ENCODE measurements around the gene AOX1.
"Not testable (repeated sequence)": the region's sequence is repeated elsewhere in the genome, so short reads cannot be mapped to it uniquely, and the experiment has no call there.

AOX1 gene

GRCh38 chr2:200627110-200627770 lies 41.4 kb downstream of the AOX1 start:
- DNase-seq, result no peak

DNA sequence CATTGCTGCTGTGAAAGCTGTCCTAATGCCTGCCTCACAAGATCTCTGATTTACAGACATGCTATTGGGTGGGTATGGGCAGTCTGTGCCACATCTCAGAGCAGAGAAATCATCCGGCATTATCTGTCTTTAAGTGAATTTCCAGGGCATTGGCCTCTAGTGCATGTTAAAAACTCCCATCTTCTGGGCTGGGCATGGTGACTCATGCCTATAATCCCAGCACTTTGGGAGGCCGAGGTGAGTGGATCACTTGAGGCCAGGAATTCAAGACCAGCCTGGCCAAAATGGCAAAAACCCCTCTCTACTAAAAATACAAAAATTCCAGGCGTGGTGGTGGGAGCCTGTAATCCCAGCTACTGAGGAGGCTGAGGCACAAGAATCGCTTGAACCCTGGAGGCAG lies 42.6 kb downstream of the AOX1 start:
- DNase-seq, result not testable (repeated sequence)

GRCh38 chr2:200631287-200631686 lies 45.5 kb downstream of the AOX1 start:
- DNase-seq, result no peak

DNA sequence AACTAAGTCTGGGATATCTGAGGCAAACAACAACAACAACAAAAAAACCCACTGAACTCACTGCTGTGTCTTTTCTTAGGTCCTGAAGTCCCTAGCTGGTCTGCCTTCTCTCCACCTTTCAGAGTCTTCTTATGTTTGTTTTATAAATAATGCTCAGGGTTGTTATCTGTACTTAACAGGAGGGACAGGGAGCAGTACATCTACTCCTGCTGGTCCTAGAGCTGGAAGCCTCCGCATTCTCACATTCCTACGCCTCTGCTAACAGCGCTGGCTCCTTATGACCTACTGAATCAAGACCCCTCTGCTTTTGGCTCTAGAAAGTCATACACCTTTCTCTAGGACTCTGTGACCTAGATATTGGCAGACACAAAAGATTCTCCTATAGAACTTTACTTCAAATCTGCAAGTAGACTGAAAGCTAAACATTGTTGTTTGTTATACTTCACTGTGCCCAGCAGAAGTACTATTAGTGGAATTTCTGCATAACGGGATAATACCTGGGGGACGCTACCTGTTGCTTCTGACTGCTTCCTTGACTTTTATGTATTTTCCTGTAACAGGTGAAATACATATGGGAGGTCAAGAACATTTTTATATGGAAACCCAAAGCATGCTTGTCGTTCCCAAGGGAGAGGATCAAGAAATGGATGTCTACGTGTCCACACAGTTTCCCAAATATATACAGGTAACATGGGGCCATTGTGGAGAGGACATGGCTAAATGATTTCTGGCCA lies 48.6 kb downstream of the AOX1 start:
- DNase-seq, result no peak

DNA sequence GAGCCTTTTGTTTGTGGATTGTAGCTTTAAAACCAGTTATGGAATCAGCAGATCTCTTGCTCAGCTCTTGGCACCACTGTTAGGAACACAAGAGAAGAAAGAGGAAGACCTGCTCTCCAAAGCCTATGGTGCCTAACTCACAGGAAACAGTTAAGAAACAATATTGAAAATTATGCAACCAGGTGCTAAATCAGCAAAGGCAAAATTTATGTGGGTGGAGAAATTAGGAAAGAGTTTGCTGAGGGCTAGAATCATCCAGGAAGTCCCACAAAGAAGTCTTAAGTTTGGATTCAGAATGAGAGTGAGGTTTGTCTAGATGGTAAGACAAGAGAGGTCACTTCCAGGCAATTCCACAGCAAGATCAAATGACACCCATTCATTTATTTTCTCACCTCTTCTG lies 49.4 kb downstream of the AOX1 start:
- DNase-seq, result no peak

DNA sequence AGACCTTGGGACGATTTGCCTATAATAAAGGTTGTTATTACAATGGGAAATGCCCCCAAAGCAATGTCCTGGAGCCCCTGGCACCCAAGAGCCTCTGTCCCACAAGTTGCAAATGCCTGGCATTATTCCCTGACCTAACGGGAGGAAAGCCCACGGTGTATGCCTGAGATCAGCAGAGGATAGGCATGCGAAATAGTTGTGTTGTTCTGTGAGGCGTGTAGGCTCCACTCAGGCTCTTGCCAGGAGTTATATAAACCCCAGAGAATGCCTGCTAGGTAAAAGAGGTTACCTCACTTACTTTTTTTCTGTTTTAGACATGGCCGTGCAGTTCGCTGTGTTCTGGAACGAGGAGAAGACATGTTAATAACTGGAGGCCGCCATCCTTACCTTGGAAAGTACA lies 52.1 kb downstream of the AOX1 start:
- no peak for DNase-seq

DNA sequence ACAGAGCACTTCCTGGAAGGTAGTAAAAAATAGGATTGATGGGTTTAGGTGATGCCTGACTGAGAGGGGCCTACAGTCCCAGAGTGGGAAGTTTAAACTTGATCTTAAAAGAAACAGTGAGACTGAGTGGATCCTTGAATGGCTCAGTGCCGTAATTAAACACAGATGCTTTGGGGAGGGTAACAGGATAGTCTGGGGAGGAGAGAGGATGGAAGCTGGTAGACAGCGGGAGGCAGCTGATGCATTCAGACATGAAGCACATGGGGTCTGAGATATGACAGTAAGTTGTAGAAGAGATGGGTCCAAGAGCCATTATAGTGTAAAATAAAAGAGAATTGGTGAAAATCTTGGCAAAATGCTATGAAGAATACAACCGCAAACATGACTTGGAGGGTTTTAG lies 54.4 kb downstream of the AOX1 start:
- DNase-seq, result no peak

- no peak for DNase-seq
Observed at GRCh38 chr2:200640901-200641300, 55.1 kb downstream of the AOX1 start.

DNA sequence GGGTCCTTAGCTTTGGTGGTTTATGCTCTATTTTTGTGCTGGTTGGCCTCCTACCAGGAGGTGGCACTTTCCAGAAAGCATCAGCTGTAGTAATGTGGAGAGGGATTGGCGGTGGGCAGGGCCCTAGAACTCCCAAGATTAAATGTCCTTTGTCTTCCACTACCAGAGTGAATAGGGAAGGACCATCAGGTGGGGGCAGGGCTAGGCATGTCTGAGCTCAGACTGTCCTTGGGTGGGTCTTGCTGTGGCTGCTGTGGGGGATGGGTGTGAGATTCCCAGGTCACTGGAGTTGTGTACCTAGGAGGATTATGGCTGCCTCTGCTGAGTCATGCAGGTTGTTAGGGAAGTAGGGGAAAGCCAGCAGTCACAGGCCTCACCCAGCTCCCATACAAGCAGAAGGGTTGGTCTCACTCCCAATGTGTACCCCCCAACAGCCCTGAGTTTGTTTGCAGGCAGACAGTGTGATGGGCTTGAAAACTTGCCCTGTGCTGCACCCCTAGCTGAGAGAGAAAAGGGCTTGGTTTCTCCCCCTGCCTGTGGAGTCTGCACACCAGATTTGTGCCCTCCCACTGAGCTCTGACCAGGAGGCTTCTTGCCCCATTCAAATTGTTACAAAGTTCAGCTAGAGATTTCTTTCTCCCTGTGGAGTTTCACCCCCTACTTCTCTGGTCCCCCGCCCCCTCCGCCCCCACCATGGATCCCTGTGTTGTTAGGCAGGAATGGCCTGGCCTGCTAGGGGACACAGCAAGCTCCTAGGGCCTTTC lies 62.9 kb downstream of the AOX1 start:
- not testable (repeated sequence) for DNase-seq

- DNase-seq, result no peak
Observed at GRCh38 chr2:200649724-200650123, 63.9 kb downstream of the AOX1 start.

DNA sequence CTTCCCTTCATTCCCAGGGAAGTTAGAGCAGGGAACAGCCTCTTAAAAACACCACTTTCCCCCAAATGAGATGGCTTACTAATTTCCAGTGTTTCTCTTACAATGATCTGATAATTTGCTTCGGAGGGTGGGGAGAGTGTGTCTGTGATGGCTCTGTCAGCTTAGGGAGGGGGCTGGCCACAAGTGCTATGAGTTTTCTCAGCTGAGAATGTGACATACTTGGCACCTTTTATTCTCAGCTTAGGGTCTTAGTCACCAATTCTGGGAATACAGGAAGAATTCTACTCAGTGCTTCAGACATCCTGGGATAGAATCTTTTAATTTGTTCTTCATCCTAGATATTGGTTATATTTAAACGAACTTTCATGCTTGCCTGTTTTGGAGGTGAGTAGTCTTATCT lies 64.4 kb downstream of the AOX1 start:
- DNase-seq, result no peak

GRCh38 chr2:200652158-200652557 lies 66.3 kb downstream of the AOX1 start:
- DNase-seq, result no peak

- DNase-seq, result no peak
Observed at GRCh38 chr2:200653021-200653420, 67.2 kb downstream of the AOX1 start.

GRCh38 chr2:200654823-200655222 lies 69.0 kb downstream of the AOX1 start:
- DNase-seq, result no peak

GRCh38 chr2:200655918-200656580 lies 70.2 kb downstream of the AOX1 start:
- DNase-seq, result no peak

- no peak for DNase-seq
Observed at GRCh38 chr2:200658278-200658864, 72.6 kb downstream of the AOX1 start.

- no peak for DNase-seq
Observed at GRCh38 chr2:200659410-200659809, 73.6 kb downstream of the AOX1 start.

DNA sequence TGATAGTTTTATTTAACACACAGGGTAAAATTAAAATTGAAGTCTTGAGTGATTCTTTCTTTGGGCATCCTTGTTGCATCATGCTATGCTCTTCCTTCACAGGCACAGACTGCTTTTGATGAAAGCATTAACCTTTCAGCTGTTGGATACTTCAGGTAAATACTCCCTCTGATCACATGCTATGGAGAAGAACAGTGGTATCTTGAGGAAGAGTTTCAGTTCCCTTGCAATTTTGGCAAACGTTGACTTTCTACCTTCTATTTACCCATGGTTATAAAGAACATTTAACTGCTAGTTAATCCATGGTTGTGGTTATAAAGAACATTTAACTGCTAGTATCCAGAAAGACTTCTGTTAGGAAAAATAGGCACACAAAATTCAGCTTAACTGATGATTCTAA lies 75.7 kb downstream of the AOX1 start:
- DNase-seq, result no peak

DNA sequence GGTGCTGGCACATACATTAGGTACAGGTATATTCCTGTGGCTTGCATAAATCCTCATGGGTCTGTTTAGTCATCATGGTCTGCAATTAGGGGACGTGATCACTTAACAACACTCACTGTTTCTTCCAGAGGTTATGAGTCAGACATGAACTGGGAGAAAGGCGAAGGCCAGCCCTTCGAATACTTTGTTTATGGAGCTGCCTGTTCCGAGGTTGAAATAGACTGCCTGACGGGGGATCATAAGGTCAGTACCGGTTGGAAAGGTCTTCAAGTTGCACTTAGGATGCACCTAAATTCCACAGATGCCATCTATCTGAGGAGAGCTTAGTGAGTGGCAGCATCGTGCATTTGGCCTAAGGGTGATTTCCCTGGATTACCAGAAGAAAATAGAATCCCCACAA lies 76.9 kb downstream of the AOX1 start:
- DNase-seq, result no peak

- DNase-seq, result no peak
Observed at GRCh38 chr2:200664770-200665494, 79.1 kb downstream of the AOX1 start.

Measured in hypothalamus (tissue), 51 donors.